ENCODE results near the gene PARVB. TPM values are rescaled to one million over a fixed set of nuclear protein-coding genes. Genes with fewer than 3 reads are reported as not detected.

Gene PARVB
- total RNA-seq, 4 donors from 2014 or later, result 3.3 to 20.8 (median 11.7) TPM

DNA sequence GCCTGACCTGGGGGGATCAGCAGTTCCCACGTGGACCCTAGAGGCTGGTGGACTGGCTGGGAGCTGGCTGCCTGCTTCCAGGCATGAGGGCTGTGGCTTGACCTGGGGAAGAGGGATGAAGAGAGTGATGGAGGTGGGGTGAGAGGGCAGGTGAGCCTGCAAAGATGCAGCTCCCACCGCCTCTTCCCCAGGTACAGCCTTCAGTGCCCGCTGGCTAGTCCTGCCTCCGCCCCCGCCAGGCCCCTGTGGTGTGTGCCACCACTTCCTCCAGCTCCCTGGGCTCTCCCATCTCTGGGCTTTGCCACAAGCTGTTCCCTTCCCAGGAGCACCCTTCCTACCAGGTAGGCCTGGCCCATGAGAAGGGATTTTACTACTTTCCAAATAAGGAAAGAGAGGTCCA, 175.8 kb downstream of the PARVB start:
- Histone ChIP-seq H3K4me3 (no peak overlapping the region), H3K9me3 (no peaks in the 10 kb centered on the region), H3K36me3 (no peaks in the 10 kb centered on the region), H3K4me1 (peaks cover 0 to 4% (median 0%) of the 10 kb centered on the region in 3 donors), H3K27ac (no peak overlapping the region), H3K27me3 (peaks cover 0 to 66% (median 0%) of the 10 kb centered on the region in 4 donors)
- TF ChIP-seq POLR2A (IDR thresholded peaks at IDR 0.05), result no peak
- TF ChIP-seq, protein P1, sequence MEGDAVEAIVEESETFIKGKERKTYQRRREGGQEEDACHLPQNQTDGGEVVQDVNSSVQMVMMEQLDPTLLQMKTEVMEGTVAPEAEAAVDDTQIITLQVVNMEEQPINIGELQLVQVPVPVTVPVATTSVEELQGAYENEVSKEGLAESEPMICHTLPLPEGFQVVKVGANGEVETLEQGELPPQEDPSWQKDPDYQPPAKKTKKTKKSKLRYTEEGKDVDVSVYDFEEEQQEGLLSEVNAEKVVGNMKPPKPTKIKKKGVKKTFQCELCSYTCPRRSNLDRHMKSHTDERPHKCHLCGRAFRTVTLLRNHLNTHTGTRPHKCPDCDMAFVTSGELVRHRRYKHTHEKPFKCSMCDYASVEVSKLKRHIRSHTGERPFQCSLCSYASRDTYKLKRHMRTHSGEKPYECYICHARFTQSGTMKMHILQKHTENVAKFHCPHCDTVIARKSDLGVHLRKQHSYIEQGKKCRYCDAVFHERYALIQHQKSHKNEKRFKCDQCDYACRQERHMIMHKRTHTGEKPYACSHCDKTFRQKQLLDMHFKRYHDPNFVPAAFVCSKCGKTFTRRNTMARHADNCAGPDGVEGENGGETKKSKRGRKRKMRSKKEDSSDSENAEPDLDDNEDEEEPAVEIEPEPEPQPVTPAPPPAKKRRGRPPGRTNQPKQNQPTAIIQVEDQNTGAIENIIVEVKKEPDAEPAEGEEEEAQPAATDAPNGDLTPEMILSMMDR (IDR thresholded peaks at IDR 0.05), result no peak
- 63 to 67% methylated on average over 3 to 4 of the region's 5 CpGs for WGBS, 2 donors
- intact Hi-C loops (cut with DNase I), result no loop called here
- no peak for DNase-seq

DNA sequence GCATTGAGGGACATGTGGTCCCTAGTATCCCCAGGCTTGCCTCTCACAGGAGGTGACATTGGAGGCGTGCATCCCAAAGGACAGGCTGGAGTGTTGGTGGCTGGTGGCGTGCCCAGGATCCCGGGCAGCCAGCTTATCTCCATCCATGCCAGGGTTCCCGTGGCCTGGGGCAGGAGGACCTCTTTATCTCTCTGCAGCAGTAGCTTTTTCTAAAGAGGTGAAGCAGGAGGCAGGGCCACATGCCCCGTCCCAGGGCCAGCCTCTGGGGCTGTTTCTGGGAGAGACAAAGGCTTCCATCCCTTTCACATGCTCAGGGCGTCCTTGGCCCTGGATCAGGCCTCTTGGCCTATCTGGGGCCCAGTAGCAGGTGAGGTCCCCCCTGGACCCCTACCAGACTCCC, 176.3 kb downstream of the PARVB start:
- H3K4me3 ChIP-seq, result no peak overlapping the region
- H3K27ac ChIP-seq, result no peak overlapping the region
- no peaks in the 10 kb centered on the region for H3K36me3 ChIP-seq
- H3K4me1 ChIP-seq, result peaks cover 0 to 4% (median 0%) of the 10 kb centered on the region in 3 donors
- intact Hi-C loops (cut with DNase I), result no loop called here
- 75 to 87% methylated on average over 1 to 4 of the region's 6 CpGs for WGBS, 2 donors
- DNase-seq, result no peak
- peaks cover 0 to 65% (median 0%) of the 10 kb centered on the region in 4 donors for H3K27me3 ChIP-seq
- no peak for TF ChIP-seq POLR2A (IDR thresholded peaks at IDR 0.05)
- TF ChIP-seq, protein P1 (IDR thresholded peaks at IDR 0.05), result no peak
- H3K9me3 ChIP-seq, result no peaks in the 10 kb centered on the region

DNA sequence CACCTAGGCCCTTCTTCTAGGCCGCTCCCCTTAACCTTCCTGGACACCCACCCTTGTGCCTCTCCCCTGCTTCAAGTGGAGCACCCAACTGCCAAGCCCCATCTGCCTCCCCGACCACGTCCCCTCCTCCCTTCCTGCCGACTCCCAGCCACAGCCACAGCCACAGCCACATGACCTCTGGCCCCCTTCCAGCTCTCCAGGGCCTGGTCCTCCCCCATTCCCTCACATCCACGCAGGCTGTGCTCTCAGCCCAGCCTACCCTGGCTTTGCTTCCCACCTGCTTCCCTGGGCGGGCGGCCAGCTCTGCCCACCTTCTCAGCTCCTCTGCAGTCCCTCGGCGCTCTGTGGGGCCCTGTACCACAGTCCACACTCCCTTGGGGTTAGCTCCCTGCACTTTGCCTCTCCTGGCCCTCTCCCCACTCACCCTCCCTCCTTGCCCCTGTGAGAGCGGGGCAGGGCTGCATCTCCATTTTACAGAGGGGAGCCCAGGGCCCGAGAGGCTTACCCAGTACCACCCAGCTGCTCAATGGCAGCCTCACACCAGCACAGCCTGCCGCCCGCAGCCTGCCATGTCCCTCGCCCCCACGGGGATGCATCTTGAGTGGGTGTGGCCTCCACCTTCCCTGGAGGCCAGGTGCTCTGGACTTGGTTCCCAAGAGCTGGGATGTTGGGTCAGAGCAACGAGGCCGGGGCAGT, 176.9 kb downstream of the PARVB start:
- H3K9me3 ChIP-seq, result no peaks in the 10 kb centered on the region
- peaks cover 0 to 63% (median 0%) of the 10 kb centered on the region in 4 donors for H3K27me3 ChIP-seq
- DNase-seq, result no peak
- H3K4me1 ChIP-seq, result peaks cover 0 to 4% (median 0%) of the 10 kb centered on the region in 3 donors
- WGBS, 2 donors, result 73 to 80% methylated on average over 9 to 11 of the region's 17 CpGs
- TF ChIP-seq, protein P1 (IDR thresholded peaks at IDR 0.05), result no peak
- no peak for TF ChIP-seq POLR2A (IDR thresholded peaks at IDR 0.05)
- no peak overlapping the region for H3K27ac ChIP-seq
- intact Hi-C loops (cut with DNase I), result no loop called here
- H3K36me3 ChIP-seq, result no peaks in the 10 kb centered on the region
- H3K4me3 ChIP-seq, result no peak overlapping the region

DNA sequence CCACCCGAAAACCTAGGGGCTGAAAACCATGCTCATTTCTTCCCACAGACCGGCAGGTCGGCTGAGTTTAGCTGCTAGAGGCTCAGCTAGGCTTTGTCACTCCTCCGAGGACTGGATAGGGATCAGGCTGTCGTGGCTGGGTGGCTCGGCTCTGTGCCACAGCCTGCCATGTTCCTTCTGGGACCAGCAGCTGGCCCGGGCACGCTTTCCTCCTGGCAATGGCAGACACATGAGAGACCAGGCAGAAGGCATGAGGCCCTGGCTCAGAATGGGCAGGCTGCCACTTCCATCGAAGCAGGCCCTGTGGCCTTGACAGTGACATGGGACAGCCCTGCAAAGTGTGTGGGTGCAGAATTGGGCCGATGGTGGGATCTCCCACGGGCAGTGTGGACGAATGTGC, 177.6 kb downstream of the PARVB start:
- Histone ChIP-seq H3K36me3 (no peaks in the 10 kb centered on the region), H3K9me3 (no peaks in the 10 kb centered on the region), H3K4me3 (no peak overlapping the region), H3K27me3 (peaks cover 0 to 57% (median 0%) of the 10 kb centered on the region in 4 donors), H3K27ac (no peak overlapping the region), H3K4me1 (peaks cover 0 to 4% (median 0%) of the 10 kb centered on the region in 3 donors)
- WGBS, 2 donors, result 81 to 84% methylated on average over 3 to 4 of the region's 12 CpGs
- TF ChIP-seq, protein P1 (IDR thresholded peaks at IDR 0.05), result no peak
- no peak for TF ChIP-seq POLR2A (IDR thresholded peaks at IDR 0.05)
- intact Hi-C loops (cut with DNase I), result no loop called here
- no peak for DNase-seq

DNA sequence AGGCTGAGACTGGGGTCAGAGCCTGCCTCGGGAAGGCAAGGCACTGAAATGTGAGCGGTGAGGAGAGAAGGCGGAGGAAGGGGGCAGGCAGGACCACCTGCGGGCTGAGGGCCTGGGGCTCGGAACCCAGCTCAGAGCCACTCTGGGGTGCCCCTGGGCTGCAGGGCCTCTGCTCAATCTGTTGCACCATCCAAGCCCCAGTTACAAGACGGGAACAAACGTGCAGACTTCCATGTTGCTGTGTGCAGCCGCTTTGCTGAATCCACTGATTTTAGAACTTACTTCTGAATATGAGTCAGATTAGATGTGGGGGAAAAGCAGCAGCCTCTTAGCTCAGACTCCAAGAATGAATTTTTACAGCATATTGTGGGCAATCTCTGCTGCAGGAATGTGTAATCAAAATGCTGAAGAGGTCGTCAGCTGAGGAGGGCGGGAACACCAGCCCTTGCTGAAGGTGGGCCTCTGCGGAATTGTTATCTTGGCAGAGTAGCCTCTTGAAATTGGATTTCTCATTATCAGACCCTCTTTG, 178.2 kb downstream of the PARVB start:
- 77 to 91% methylated on average over 11 of the region's 11 CpGs for WGBS, 2 donors
- intact Hi-C loops (cut with DNase I), result no loop called here
- TF ChIP-seq, protein P1 (IDR thresholded peaks at IDR 0.05), result no peak
- H3K4me1 ChIP-seq, result peaks cover 0 to 4% (median 0%) of the 10 kb centered on the region in 3 donors
- no peak overlapping the region for H3K4me3 ChIP-seq
- H3K27me3 ChIP-seq, result peaks cover 0 to 53% (median 0%) of the 10 kb centered on the region in 4 donors
- no peaks in the 10 kb centered on the region for H3K36me3 ChIP-seq
- no peaks in the 10 kb centered on the region for H3K9me3 ChIP-seq
- DNase-seq, result no peak
- H3K27ac ChIP-seq, result no peak overlapping the region

All from esophagus squamous epithelium (tissue), 5 donors.